Gastrocnemius medialis (tissue), 4 donors: ENCODE measurements around the gene PEMT.

Experiments used
- POLR2A ChIP-seq, 2 donors: fragments of 450-650 bp; IDR thresholded peaks; one replicate each; pipeline ENCODE4 v1.6.1; 2017; ENCODE audit warnings: antibody characterized with exemption in 2 of 2, mild to moderate bottlenecking in 2 of 2, moderate library complexity in 2 of 2
- TF ChIP-seq, protein P1 (sequence below), 5 experiments: fragments of 450-650 bp in 3 of 5; fragments of 200-600 bp in 2 of 5; sonication (generic) in 2 of 5; IDR thresholded peaks in 4 of 5; conservative IDR thresholded peaks in 1 of 5; 1 replicate in 4 of 5; 2 replicates in 1 of 5; pipeline ENCODE4 v1.5.1; 2016 to 2019; ENCODE audit warnings: antibody characterized with exemption in 5 of 5, mild to moderate bottlenecking in 3 of 5, moderate library complexity in 3 of 5

DNA sequence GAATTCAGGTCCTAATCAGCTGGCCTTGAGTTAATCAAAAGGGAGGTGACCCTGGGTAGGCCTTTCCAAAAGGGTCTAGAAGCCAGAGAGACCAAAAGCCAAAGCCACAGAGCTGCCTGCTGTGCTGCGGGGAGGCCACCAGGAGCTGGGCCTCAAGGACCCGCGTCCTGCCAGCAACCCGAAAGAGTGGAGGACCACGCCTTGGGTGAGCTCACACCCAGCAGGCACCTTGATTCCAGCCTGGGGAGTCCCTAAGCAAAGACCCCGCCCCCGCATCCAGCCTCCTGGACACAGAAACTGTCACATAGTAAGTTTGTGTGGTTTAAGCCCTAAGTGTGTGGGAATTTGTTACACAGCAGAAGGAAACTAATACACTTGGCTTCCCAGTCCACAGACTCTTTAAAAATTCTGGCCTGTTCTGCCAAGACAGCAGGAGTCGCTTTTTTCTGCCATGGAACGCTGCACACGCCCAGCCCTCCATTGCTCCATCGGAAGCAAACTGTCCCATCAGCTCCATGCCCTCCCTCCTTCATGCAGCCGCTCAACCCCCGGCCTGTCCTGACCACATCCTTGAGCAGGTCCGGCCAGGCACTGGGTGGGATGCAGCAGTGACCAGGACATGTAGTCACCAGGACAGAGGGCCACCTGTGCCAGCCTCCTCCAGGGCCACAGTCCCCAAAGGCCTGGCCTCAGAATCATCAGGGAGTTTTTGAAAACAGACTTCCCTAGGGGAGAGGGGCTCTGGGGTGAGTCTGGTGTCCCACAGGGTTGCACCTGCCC is 74.4 kb downstream of the PEMT start:
- TF ChIP-seq, protein P1, sequence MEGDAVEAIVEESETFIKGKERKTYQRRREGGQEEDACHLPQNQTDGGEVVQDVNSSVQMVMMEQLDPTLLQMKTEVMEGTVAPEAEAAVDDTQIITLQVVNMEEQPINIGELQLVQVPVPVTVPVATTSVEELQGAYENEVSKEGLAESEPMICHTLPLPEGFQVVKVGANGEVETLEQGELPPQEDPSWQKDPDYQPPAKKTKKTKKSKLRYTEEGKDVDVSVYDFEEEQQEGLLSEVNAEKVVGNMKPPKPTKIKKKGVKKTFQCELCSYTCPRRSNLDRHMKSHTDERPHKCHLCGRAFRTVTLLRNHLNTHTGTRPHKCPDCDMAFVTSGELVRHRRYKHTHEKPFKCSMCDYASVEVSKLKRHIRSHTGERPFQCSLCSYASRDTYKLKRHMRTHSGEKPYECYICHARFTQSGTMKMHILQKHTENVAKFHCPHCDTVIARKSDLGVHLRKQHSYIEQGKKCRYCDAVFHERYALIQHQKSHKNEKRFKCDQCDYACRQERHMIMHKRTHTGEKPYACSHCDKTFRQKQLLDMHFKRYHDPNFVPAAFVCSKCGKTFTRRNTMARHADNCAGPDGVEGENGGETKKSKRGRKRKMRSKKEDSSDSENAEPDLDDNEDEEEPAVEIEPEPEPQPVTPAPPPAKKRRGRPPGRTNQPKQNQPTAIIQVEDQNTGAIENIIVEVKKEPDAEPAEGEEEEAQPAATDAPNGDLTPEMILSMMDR (IDR thresholded peaks at IDR 0.05 in 4 of 5, conservative IDR thresholded peaks at IDR 0.05 in 1 of 5), result no peak
- no peak for TF ChIP-seq POLR2A (IDR thresholded peaks at IDR 0.05)
